GM19467 (cell line): ENCODE measurements around the gene HMGCLL1.

Experiments
- ATAC-seq: cut with Tn5 transposase; IDR thresholded peaks from one replicate; pipeline ENCODE4 v1.9.1; 2021; ENCODE audit warnings: mild to moderate bottlenecking, moderate library complexity; ENCODE audit not compliant: unreplicated experiment

HMGCLL1 gene

GRCh38 chr6:55578537-55579363 is at the start of gene HMGCLL1:
TSS of gene HMGCLL1 (minus strand) at chr6:55579192. CDS start at chr6:55579055, 137 bp downstream.
- no peak for ATAC-seq

DNA sequence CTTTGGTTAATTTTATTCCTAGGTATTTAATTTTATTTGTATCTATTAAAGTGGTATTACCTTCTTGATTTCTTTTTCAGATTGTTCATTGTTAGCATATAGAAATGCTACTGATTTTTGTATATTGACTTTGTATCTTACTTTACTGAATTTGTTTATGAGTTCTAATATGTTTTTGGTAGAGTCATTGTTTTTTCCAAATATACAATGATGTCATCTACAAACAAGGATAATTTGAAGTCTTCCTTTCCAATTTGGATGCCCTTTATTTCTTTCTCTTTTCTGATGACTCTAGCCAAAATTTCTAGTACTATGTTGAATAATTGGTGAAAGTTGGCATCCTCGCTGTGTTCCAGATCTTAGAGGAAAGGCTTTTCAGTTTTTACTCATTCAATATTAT is 43.0 kb upstream of the HMGCLL1 start:
- ATAC-seq, result no peak

- ATAC-seq, result no peak
Observed at GRCh38 chr6:55621244-55621643, 42.3 kb upstream of the HMGCLL1 start.

- ATAC-seq, result no peak
Observed at GRCh38 chr6:55617272-55617671, 38.3 kb upstream of the HMGCLL1 start.

DNA sequence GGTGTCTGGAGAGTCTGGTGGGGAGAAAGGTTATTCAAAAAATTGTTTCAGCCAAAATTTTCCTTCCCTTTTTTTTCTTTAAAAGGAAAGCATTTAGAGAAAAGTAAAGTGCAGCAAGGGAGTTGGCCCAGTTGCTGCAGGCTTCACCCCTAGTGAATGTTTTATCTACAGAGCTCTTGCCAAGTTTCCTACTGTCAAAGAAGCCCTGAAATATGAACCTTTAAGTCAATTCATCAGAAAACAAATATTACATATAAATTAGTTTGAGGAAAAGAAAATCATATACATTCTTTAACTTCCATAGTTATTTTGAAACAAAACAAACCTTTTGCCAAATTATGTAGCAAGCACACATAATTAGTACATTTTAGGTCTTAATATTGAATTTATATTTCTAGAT is 25.0 kb upstream of the HMGCLL1 start:
- ATAC-seq, result no peak

DNA sequence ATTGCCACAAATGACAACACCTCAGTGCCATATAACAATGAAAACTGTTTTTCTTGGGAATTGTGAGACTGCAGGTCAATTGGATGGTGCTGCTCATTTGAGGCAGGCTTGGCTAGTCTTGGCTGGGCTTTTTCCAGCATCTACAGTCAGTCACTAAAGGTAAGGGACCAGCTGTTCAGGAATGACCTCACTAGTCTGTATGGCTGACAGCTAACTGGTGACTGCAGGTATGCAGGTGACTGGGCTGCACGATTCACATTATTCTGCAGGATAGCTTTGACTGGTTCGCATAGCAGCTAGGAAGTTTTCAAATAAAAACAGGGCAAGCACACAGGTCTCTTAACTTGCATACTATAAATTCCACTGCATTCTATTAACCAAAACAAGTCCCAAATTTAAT is 22.1 kb upstream of the HMGCLL1 start:
- no peak for ATAC-seq

GRCh38 chr6:55594442-55594841 is 15.4 kb upstream of the HMGCLL1 start:
- ATAC-seq, result no peak

DNA sequence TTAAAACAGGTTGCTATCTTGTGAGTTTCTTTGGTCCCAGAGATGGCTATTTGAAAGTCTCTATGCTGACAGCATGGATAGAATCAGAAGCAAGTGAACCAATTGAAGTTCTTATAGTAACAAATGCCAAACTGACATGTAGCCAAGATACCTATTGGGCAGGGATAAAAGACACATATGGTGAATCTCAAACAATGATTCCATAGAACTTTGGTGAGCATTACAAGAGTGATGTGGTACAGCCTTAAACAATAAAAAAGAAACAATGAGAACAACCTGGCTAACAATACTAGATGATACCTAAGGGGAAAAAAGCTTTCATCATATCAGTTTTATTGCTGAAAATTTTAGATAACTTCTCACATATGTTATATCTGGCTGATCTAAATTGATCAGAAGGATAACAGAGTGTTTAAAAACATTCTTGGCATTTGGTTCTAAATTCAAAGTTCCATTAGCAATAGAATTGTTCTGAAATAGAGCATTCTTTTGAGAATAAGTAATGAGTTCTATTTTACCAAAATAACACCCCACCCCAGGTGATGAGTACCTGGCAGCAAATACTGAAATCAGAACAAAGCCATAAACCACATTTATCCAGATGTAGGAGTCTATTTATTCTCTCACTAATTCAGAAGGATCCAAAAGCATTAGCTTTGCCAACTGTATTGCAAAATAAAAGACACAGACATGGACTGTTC is 5.8 kb upstream of the HMGCLL1 start:
- ATAC-seq, result no peak

GRCh38 chr6:55576811-55577210 is 2.2 kb downstream of the HMGCLL1 start:
- ATAC-seq, result no peak

GRCh38 chr6:55574556-55574955 is 4.4 kb downstream of the HMGCLL1 start:
- ATAC-seq, result no peak

- no peak for ATAC-seq
Observed at GRCh38 chr6:55569638-55570037, 9.4 kb downstream of the HMGCLL1 start.

DNA sequence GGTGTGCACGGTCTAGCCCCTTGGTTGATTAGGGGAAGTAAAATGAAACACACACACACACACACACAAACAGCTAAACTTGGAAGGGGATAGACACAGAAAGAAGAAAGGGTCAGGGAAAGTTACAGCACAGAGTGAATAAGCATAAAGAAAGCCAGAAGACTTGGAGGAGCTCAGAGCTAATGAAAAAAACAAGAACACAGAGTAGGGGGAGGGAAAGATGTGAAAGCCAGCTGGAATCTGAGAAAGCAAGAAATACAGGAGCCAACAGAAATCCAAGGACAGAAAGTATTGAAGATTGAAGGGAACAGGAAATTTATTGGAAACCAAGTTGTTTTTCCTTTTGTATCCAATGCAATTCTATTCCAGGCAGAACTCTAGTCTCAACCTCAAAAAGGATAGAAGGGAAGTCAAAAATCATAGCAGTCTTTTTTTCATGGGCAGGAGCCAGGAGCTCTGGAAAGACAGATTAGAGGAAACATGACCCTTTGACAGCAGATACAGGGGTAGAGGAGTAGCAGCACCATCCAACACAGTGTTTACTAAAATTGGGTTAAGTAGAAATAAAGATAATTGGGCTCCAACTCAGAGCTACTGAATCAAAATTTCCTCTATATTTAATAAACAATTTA is 10.1 kb downstream of the HMGCLL1 start:
- ATAC-seq, result no peak

DNA sequence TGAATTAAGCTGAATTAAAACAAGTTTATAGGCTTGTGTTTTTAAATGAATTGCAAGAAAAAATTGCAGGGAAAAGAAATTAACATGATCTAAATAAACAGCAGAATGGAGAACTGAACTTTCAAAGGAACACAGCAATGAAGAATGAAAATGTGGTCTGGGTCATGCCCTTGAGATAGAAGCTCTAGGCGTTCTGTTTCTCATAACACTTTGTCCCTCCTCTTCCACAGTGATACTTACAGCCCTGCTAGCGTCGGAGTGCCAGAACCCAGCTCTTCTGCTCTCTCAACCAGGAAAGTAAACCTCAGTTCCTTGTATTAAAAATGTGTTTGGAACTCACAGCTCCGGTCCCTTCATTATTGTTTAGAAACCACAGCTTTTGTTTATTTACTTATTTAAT is 11.4 kb downstream of the HMGCLL1 start:
- no peak for ATAC-seq

GRCh38 chr6:55566036-55566710 is 12.8 kb downstream of the HMGCLL1 start:
- ATAC-seq, result no peak

GRCh38 chr6:55562318-55562717 is 16.7 kb downstream of the HMGCLL1 start:
- no peak for ATAC-seq

GRCh38 chr6:55560290-55560885 is 18.6 kb downstream of the HMGCLL1 start:
- no peak for ATAC-seq

DNA sequence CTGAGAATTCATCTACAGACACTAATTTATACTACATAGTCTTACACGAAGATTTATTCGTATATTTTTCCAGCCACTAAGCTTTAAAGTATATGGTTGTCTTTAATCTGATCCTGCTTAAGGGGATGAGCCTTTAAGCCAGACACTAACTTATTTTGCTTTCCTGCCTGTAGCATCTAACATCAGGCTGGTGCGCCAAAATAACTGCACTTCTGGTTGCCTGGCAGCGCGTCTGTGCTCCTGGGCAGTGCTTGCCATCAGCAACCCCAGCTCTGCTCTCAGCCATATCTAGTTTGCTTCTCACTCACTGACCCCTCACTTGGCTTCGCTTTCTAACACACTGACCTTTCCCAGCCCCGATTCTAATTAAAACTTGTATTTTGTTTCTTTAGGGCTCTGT is 21.8 kb downstream of the HMGCLL1 start:
- no peak for ATAC-seq

DNA sequence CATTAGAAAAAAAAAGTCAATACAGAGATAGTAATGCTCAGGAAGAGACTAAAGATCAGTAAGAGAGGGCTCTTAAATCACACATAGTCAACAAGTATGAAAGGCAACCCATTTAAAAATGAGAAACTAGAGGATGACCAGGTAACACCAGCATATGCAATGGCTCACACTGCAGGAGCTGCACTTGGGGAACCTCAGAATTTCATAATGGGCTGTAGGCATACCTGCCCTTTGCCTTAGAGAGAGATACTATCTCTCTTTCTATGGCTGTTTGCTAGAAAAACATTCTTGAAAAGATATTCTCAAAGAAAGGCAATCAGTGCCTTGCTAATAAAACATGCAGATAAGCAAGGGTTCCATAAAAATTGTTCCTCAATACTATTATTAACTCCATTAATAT is 33.2 kb downstream of the HMGCLL1 start:
- no peak for ATAC-seq

DNA sequence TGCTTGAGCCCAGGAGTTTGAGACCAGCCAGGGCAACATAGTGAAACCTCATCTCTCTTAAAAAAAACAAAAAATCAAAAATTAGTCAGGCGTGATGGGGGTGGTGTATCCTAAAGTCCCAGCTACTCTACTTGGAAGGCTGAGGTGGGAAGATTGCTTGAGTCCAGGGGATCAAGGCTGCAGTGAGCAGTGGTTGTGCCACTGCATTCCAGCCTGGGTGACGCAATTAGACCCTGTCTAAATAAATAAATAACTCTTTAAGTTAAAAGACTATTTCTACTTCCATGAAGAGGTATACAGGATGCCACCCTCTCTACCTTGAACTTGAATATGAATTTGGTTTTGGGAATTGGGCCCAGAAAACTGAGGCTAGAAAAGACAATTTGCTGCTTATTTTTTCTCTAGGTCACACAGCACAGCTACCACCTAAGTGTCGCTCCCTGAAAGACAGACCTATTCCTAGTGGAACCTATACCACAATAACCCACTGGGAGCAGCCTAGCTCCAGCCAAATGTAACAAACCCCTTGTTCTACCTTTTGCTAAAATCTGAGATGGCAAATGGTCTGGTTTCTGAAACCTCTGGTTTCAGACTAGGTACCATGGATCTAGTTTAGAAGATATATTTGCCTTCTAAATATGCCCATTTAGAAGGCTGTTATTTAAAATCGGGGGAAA is 35.2 kb downstream of the HMGCLL1 start:
- ATAC-seq, result no peak

- ATAC-seq, result no peak
Observed at GRCh38 chr6:55541024-55541423, 38.0 kb downstream of the HMGCLL1 start.
